HepG2 (cell line): ENCODE data around the gene TTC28. TPM values are rescaled to one million over a fixed set of nuclear protein-coding genes. Genes with fewer than 3 reads are reported as not detected.
A peak's percentile ranks its signal among the peaks of the same experiment; 100 is the strongest.

Source experiments
- ATAC-seq: fragments of 200-7000 bp; cut with Tn5 transposase; 3 replicates; pipeline ENCODE4 v1.9.1; 2020; ENCODE audit warnings: mild to moderate bottlenecking, moderate library complexity
- BruUV-seq: library from RNA; stranded (reverse); fragments of 400-500 nt; replicated peaks from 2 replicates; lab custom pipeline; 2021; lab: Mats Ljungman, UMichigan
- CTCF ChIA-PET: fragments of 300-600 bp; formaldehyde crosslinking; extraction: SDS; loops from one replicate; lab custom pipeline; 2021; ENCODE audit warnings: low total read pairs, inconsistent platforms, low intra/inter-chr PET ratio; lab: Yijun Ruan, JAX
- POLR2A ChIA-PET: fragments of 350-600 bp; sonication (Branson Sonifier 250); formaldehyde crosslinking; loops from one replicate; lab custom pipeline; 2020; ENCODE audit warnings: antibody characterized with exemption, inconsistent platforms; lab: Yijun Ruan, JAX
- DNase-seq: peaks from one replicate; pipeline ENCODE4 v3.0.0-alpha.2; 2015; ENCODE audit warnings: low spot score
- FAIRE-seq: peaks from 3 replicates; lab custom pipeline; 2011; peaks lifted over from hg19 to GRCh38; lab: Jason Lieb, UNC
- H2AFZ ChIP-seq: one replicate; pipeline ENCODE4 v1.6.1; 2011; ENCODE audit warnings: low read length, inconsistent platforms
- H3K27ac ChIP-seq: fragments of 300-600 bp; 3 replicates; pipeline ENCODE4 v1.8.0; 2011; ENCODE audit warnings: mixed run types, mild to moderate bottlenecking, mixed read lengths, low read length, inconsistent platforms; ENCODE audit not compliant: insufficient read depth; ENCODE audit errors: extremely low read length
- H3K27me3 ChIP-seq, 2 experiments: fragments of 200-600 bp in 1 of 2; 2 replicates in 1 of 2; 3 replicates in 1 of 2; pipeline versions ENCODE4 v1.6.0 to v1.8.0; 2011; ENCODE audit warnings: low read length in 2 of 2, mild to moderate bottlenecking in 2 of 2, moderate library complexity in 2 of 2, inconsistent platforms in 1 of 2; ENCODE audit not compliant: insufficient read depth in 2 of 2, control insufficient read depth in 1 of 2
- H3K36me3 ChIP-seq, 2 experiments: fragments of 200-600 bp in 1 of 2; replicated peaks in 1 of 2; 2 replicates in 1 of 2; 3 replicates in 1 of 2; pipeline versions ENCODE4 v1.5.1 to v1.8.0; 2011; ENCODE audit warnings: low read length in 2 of 2, inconsistent platforms in 1 of 2; ENCODE audit not compliant: insufficient read depth in 2 of 2, control insufficient read depth in 1 of 2
- H3K4me1 ChIP-seq: 2 replicates; pipeline ENCODE4 v1.5.1; 2012; ENCODE audit warnings: low read length, inconsistent platforms; ENCODE audit not compliant: insufficient read depth
- H3K4me2 ChIP-seq: 2 replicates; pipeline ENCODE4 v1.6.0; 2011; ENCODE audit warnings: low read depth, low read length, inconsistent platforms
- H3K4me3 ChIP-seq, 3 experiments: fragments of 200-600 bp in 1 of 3; sonication (generic), shearing (Covaris generic) in 1 of 3; replicated peaks in 1 of 3; 2 replicates each; pipeline ENCODE4 v1.5.1; 2011 to 2016; ENCODE audit warnings: low read length in 3 of 3, inconsistent platforms in 2 of 3, low read depth in 2 of 3, mild to moderate bottlenecking in 2 of 3, control low read depth in 1 of 3, mixed read lengths in 1 of 3; ENCODE audit not compliant: insufficient read depth in 1 of 3
- H3K79me2 ChIP-seq: one replicate; pipeline ENCODE4 v1.6.1; 2011; ENCODE audit warnings: low read length, inconsistent platforms; ENCODE audit not compliant: insufficient read depth
- H3K9ac ChIP-seq: 2 replicates; pipeline ENCODE4 v1.6.0; 2011; ENCODE audit warnings: mild to moderate bottlenecking, low read depth, low read length, inconsistent platforms; ENCODE audit not compliant: insufficient read depth
- H3K9me3 ChIP-seq: 2 replicates; pipeline ENCODE4 v1.5.1; 2012; ENCODE audit warnings: mild to moderate bottlenecking, low read length
- H4K20me1 ChIP-seq: 2 replicates; pipeline ENCODE4 v1.6.0; 2011; ENCODE audit warnings: inconsistent platforms, mild to moderate bottlenecking, low read length, moderate library complexity; ENCODE audit not compliant: insufficient read depth
- AGO1 ChIP-seq: fragments of 200-400 bp; formaldehyde crosslinking; IDR thresholded peaks from 2 replicates; pipeline ENCODE4 v1.6.1; 2017; ENCODE audit warnings: mild to moderate bottlenecking, low read depth, low read length, moderate library complexity; ENCODE audit not compliant: poor library complexity, severe bottlenecking
- CBX1 ChIP-seq: IDR thresholded peaks from one replicate; pipeline ENCODE4 v1.6.1; 2016; ENCODE audit warnings: antibody characterized with exemption, low read depth
- CCAR2 ChIP-seq: fragments of 200-400 bp; formaldehyde crosslinking; optimal IDR thresholded peaks from 2 replicates; pipeline ENCODE3; 2018; ENCODE audit warnings: low read depth, mild to moderate bottlenecking, low read length, moderate library complexity
- CEBPB ChIP-seq: IDR thresholded peaks from 2 replicates; pipeline ENCODE4 v1.6.1; 2011; ENCODE audit warnings: low read depth, low read length, improper control_type of control experiment, borderline replicate concordance
- FIP1L1 ChIP-seq: fragments of 200-400 bp; formaldehyde crosslinking; IDR thresholded peaks from 2 replicates; pipeline ENCODE4 v1.6.1; 2018; ENCODE audit warnings: low read depth, mild to moderate bottlenecking, low read length, moderate library complexity, borderline replicate concordance; ENCODE audit not compliant: insufficient read depth
- GZF1 ChIP-seq: sonication (generic); formaldehyde crosslinking; IDR thresholded peaks from 2 replicates; pipeline ENCODE4 v1.5.1; 2020; ENCODE audit warnings: mild to moderate bottlenecking, missing genetic modification reagents
- HHEX ChIP-seq: IDR thresholded peaks from 2 replicates; pipeline ENCODE4 v1.6.1; 2016; ENCODE audit warnings: control low read depth
- HOXA9 ChIP-seq: sonication (generic); formaldehyde crosslinking; IDR thresholded peaks from 2 replicates; pipeline ENCODE4 v1.8.1; 2022; ENCODE audit warnings: missing genetic modification reagents, mild to moderate bottlenecking, moderate library complexity, borderline replicate concordance
- JUNB ChIP-seq: sonication (generic); formaldehyde crosslinking; IDR thresholded peaks from 2 replicates; pipeline ENCODE4 v1.8.0; 2022; ENCODE audit warnings: missing genetic modification reagents, mild to moderate bottlenecking, borderline replicate concordance
- KDM1A ChIP-seq: IDR thresholded peaks from 2 replicates; pipeline ENCODE4 v1.6.1; 2016; ENCODE audit warnings: missing compliant biosample characterization
- MEIS2 ChIP-seq: sonication (generic); formaldehyde crosslinking; IDR thresholded peaks from 2 replicates; pipeline ENCODE4 v1.9.0; 2021; ENCODE audit warnings: mild to moderate bottlenecking, missing genetic modification reagents
- SMARCE1 ChIP-seq: fragments of 450-650 bp; IDR thresholded peaks from 2 replicates; pipeline ENCODE4 v1.6.1; 2017; ENCODE audit warnings: borderline replicate concordance
- SMC3 ChIP-seq: IDR thresholded peaks from 2 replicates; pipeline ENCODE4 v1.6.1; 2011; ENCODE audit warnings: low read length, improper control_type of control experiment
- SSRP1 ChIP-seq: IDR thresholded peaks from 2 replicates; pipeline ENCODE4 v1.6.1; 2016; ENCODE audit warnings: control low read depth
- ZKSCAN8 ChIP-seq: IDR thresholded peaks from 2 replicates; pipeline ENCODE4 v1.6.1; 2016; ENCODE audit warnings: borderline replicate concordance, missing genetic modification reagents, missing compliant biosample characterization
- ZNF225 ChIP-seq: sonication (generic); formaldehyde crosslinking; IDR thresholded peaks from 2 replicates; pipeline ENCODE4 v1.4.0; 2020; ENCODE audit warnings: mild to moderate bottlenecking, missing genetic modification reagents
- ZNF510 ChIP-seq: sonication (generic); formaldehyde crosslinking; IDR thresholded peaks from 2 replicates; pipeline ENCODE4 v1.4.0; 2020; ENCODE audit warnings: low read depth, mild to moderate bottlenecking, missing genetic modification reagents
- ZNF674 ChIP-seq: sonication (generic); formaldehyde crosslinking; IDR thresholded peaks from 2 replicates; pipeline ENCODE4 v1.5.0; 2020; ENCODE audit warnings: low read depth, mild to moderate bottlenecking, missing genetic modification reagents
- ZNF772 ChIP-seq: sonication (generic); formaldehyde crosslinking; IDR thresholded peaks from 2 replicates; pipeline ENCODE4 v1.5.0; 2020; ENCODE audit warnings: mild to moderate bottlenecking, missing genetic modification reagents
- WGBS: methylation state at CpG from one replicate; pipeline ENCODE4 v1.1.6; 2017; ENCODE audit warnings: low lambda C conversion rate; 5-methylcytosine and 5-hydroxymethylcytosine counted together
- in situ Hi-C: cut with HindIII; loops from 2 replicates; pipeline ENCODE4 v1.10.0; 2017; ENCODE audit warnings: low pct_unique_long_range_greater_than_20kb; ENCODE audit not compliant: extremely low pct_ligation_motif_present
- intact Hi-C: fragments of 100-400 bp; cut with micrococcal nuclease; formaldehyde crosslinking; loops from one replicate; pipeline ENCODE4 v1.10.0; 2022; ENCODE audit not compliant: unreplicated experiment
- polyA plus RNA-seq, 8 experiments: library from polyadenylated mRNA; depleted of rRNA in 3 of 8; stranded (reverse) in 7 of 8; unstranded in 1 of 8; fragments of >200 nt; fragmentation: Illumina TruSeq in 4 of 8; extraction: Trizol in 4 of 8; gene quantifications; 2 replicates each; pipeline versions ENCODE4 v1.2.1 to v1.2.3, GENCODE V29; 2011 to 2016; ENCODE audit warnings: low read depth in 4 of 8, missing spikeins in 1 of 8, mixed read lengths in 1 of 8; ENCODE audit not compliant: insufficient read depth in 1 of 8
- total RNA-seq, 5 experiments: library from RNA; depleted of rRNA; stranded (reverse); fragments of >200 nt; fragmentation: Illumina TruSeq; extraction: Trizol; gene quantifications; 2 replicates each; pipeline ENCODE4 v1.2.3, GENCODE V29; 2016; ENCODE audit warnings: low read depth in 1 of 5
- TF ChIP-seq, protein P1 (sequence below): sonication (generic); formaldehyde crosslinking; IDR thresholded peaks from 2 replicates; pipeline ENCODE4 v1.4.0; 2020; ENCODE audit warnings: missing genetic modification reagents
- TF ChIP-seq, protein P2 (sequence below): sonication (generic); formaldehyde crosslinking; IDR thresholded peaks from 2 replicates; pipeline ENCODE4 v1.4.0; 2020; ENCODE audit warnings: mild to moderate bottlenecking, low read depth, missing genetic modification reagents
- TF ChIP-seq, protein P3 (sequence below): sonication (generic); formaldehyde crosslinking; IDR thresholded peaks from 2 replicates; pipeline ENCODE4 v1.5.0; 2020; ENCODE audit warnings: missing genetic modification reagents

TTC28 gene
- total and polyA plus RNA-seq, 2 of the 13 experiments (the other 11 are each of a cell fraction or from before 2014, with no cell fraction given): 4.2 to 13.1 TPM

GRCh38 chr22:27990879-27991278, 688.8 kb downstream of the TTC28 start:
- Histone ChIP-seq H3K9me3 (no peaks in the 10 kb centered on the region), H3K27me3 (no peaks in the 10 kb centered on the region), H3K79me2 (no peaks in the 10 kb centered on the region), H4K20me1 (no peaks in the 10 kb centered on the region), H3K27ac (no peak overlapping the region), H3K9ac (no peak overlapping the region), H2AFZ (no peak overlapping the region), H3K4me3 (no peak overlapping the region), H3K36me3 (peaks cover 7 to 18% of the 10 kb centered on the region in 2 experiments; a peak in 4 of 5 replicates), H3K4me1 (peaks cover 8% of the 10 kb centered on the region), H3K4me2 (peak overlapping the region; percentile 29; the same call in 1 of the 2 replicates)
- peak; percentile 76 for FAIRE-seq
- in situ Hi-C loops (no loop called here), intact Hi-C loops (no loop called here)
- WGBS: 42% methylated on average over 11 of the region's 12 CpGs
- ChIA-PET POLR2A (no interaction called here), CTCF (no interaction called here)
- peak; percentile 95 for ATAC-seq
- BruUV-seq: no TSS peak
- DNase-seq: peak; percentile 63
- TF ChIP-seq CEBPB: 0 out of 2 replicates have a peak, but pooled peaks have one; percentile 36
- no peak for TF ChIP-seq ZKSCAN8 (CRISPR knock-in tag)
- no peak for TF ChIP-seq ZNF674 (CRISPR knock-in tag)
- no peak for TF ChIP-seq FIP1L1
- TF ChIP-seq, protein P1, sequence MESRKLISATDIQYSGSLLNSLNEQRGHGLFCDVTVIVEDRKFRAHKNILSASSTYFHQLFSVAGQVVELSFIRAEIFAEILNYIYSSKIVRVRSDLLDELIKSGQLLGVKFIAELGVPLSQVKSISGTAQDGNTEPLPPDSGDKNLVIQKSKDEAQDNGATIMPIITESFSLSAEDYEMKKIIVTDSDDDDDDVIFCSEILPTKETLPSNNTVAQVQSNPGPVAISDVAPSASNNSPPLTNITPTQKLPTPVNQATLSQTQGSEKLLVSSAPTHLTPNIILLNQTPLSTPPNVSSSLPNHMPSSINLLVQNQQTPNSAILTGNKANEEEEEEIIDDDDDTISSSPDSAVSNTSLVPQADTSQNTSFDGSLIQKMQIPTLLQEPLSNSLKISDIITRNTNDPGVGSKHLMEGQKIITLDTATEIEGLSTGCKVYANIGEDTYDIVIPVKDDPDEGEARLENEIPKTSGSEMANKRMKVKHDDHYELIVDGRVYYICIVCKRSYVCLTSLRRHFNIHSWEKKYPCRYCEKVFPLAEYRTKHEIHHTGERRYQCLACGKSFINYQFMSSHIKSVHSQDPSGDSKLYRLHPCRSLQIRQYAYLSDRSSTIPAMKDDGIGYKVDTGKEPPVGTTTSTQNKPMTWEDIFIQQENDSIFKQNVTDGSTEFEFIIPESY (CRISPR knock-in tag): peak; percentile 99
- TF ChIP-seq HOXA9: no peak
- TF ChIP-seq ZNF225: no peak
- no peak for TF ChIP-seq KDM1A
- peak; percentile 34; the same call in 1 of the 2 replicates for TF ChIP-seq SMC3
- TF ChIP-seq ZNF510 (CRISPR knock-in tag): no peak
- no peak for TF ChIP-seq SSRP1 (CRISPR knock-in tag)
- TF ChIP-seq AGO1: no peak
- no peak for TF ChIP-seq HHEX
- no peak for TF ChIP-seq ZNF772 (CRISPR knock-in tag)
- TF ChIP-seq GZF1 (CRISPR knock-in tag): no peak
- no peak for TF ChIP-seq CCAR2
- TF ChIP-seq CBX1: no peak
- no peak for TF ChIP-seq SMARCE1
- TF ChIP-seq, protein P2, sequence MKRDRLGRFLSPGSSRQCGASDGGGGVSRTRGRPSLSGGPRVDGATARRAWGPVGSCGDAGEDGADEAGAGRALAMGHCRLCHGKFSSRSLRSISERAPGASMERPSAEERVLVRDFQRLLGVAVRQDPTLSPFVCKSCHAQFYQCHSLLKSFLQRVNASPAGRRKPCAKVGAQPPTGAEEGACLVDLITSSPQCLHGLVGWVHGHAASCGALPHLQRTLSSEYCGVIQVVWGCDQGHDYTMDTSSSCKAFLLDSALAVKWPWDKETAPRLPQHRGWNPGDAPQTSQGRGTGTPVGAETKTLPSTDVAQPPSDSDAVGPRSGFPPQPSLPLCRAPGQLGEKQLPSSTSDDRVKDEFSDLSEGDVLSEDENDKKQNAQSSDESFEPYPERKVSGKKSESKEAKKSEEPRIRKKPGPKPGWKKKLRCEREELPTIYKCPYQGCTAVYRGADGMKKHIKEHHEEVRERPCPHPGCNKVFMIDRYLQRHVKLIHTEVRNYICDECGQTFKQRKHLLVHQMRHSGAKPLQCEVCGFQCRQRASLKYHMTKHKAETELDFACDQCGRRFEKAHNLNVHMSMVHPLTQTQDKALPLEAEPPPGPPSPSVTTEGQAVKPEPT (CRISPR knock-in tag): no peak
- TF ChIP-seq JUNB: no peak
- no peak for TF ChIP-seq MEIS2 (CRISPR knock-in tag)
- TF ChIP-seq, protein P3, sequence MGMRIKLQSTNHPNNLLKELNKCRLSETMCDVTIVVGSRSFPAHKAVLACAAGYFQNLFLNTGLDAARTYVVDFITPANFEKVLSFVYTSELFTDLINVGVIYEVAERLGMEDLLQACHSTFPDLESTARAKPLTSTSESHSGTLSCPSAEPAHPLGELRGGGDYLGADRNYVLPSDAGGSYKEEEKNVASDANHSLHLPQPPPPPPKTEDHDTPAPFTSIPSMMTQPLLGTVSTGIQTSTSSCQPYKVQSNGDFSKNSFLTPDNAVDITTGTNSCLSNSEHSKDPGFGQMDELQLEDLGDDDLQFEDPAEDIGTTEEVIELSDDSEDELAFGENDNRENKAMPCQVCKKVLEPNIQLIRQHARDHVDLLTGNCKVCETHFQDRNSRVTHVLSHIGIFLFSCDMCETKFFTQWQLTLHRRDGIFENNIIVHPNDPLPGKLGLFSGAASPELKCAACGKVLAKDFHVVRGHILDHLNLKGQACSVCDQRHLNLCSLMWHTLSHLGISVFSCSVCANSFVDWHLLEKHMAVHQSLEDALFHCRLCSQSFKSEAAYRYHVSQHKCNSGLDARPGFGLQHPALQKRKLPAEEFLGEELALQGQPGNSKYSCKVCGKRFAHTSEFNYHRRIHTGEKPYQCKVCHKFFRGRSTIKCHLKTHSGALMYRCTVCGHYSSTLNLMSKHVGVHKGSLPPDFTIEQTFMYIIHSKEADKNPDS (CRISPR knock-in tag): no peak
